GM12878 (cell line): Measurements from ENCODE around the gene RHBDD1. TPM values are rescaled to one million over a fixed set of nuclear protein-coding genes. Genes with fewer than 3 reads are reported as not detected.

Experiments used
- ATAC-seq: fragments of 200-7000 bp; cut with Tn5 transposase; 3 replicates; pipeline ENCODE4 v1.9.1; 2020; ENCODE audit warnings: mild to moderate bottlenecking, moderate library complexity
- BruUV-seq: library from RNA; stranded (reverse); fragments of 400-500 nt; replicated peaks from 2 replicates; lab custom pipeline; 2021; lab: Mats Ljungman, UMichigan
- CTCF ChIA-PET: fragments of 300-600 bp; sonication (Branson Sonifier 250); formaldehyde crosslinking; extraction: SDS; loops from one replicate; lab custom pipeline; 2021; ENCODE audit warnings: inconsistent platforms; lab: Yijun Ruan, JAX
- POLR2A ChIA-PET: fragments of 350-600 bp; formaldehyde crosslinking; extraction: SDS; loops from one replicate; lab custom pipeline; 2021; ENCODE audit warnings: inconsistent platforms; lab: Charles Lee
- RAD21 ChIA-PET: fragments of 300-600 bp; sonication (Branson Sonifier 250); formaldehyde crosslinking; loops from one replicate; lab custom pipeline; 2023; ENCODE audit warnings: antibody characterized with exemption; ENCODE audit not compliant: unreplicated experiment; lab: Charles Lee
- SMC1A ChIA-PET: fragments of 300-600 bp; sonication (Branson Sonifier 250); formaldehyde crosslinking; loops from one replicate; lab custom pipeline; 2023; ENCODE audit not compliant: unreplicated experiment, uncharacterized antibody; lab: Charles Lee
- DNase-seq: peaks from one replicate; pipeline ENCODE4 v3.0.0-alpha.2; 2011; ENCODE audit warnings: low read depth, low spot score
- FAIRE-seq: peaks from 3 replicates; lab custom pipeline; 2011; peaks lifted over from hg19 to GRCh38; lab: Jason Lieb, UNC
- H2AFZ ChIP-seq: 2 replicates; pipeline ENCODE4 v1.6.0; 2011; ENCODE audit warnings: low read depth, low read length, control low read depth; ENCODE audit not compliant: control insufficient read depth
- H3K27ac ChIP-seq: 2 replicates; pipeline ENCODE4 v1.5.1; 2011; ENCODE audit warnings: control low read depth; ENCODE audit not compliant: control insufficient read depth, insufficient read depth
- H3K27me3 ChIP-seq, 2 experiments: replicated peaks in 1 of 2; 2 replicates each; pipeline versions ENCODE4 v1.6.0 to v1.6.1; 2011; ENCODE audit warnings: low read length in 1 of 2; ENCODE audit not compliant: control insufficient read depth in 2 of 2, insufficient read depth in 2 of 2
- H3K36me3 ChIP-seq, 2 experiments: 2 replicates each; pipeline ENCODE4 v1.5.1; 2011; ENCODE audit warnings: low read length in 1 of 2; ENCODE audit not compliant: control insufficient read depth in 2 of 2, insufficient read depth in 2 of 2
- H3K4me1 ChIP-seq: 2 replicates; pipeline ENCODE4 v1.6.1; 2011; ENCODE audit warnings: mild to moderate bottlenecking, low read length, moderate library complexity, mixed read lengths; ENCODE audit not compliant: control insufficient read depth, insufficient read depth
- H3K4me2 ChIP-seq: 2 replicates; pipeline ENCODE4 v1.6.0; 2011; ENCODE audit warnings: control low read depth; ENCODE audit not compliant: control insufficient read depth, insufficient read depth
- H3K4me3 ChIP-seq: fragments of 200-600 bp; sonication (generic); 2 replicates; pipeline ENCODE4 v1.5.1; 2016
- H3K79me2 ChIP-seq: 2 replicates; pipeline ENCODE4 v1.6.0; 2011; ENCODE audit warnings: low read length; ENCODE audit not compliant: control insufficient read depth, insufficient read depth
- H3K9ac ChIP-seq: 2 replicates; pipeline ENCODE4 v1.8.0; 2011; ENCODE audit warnings: low read length, control low read depth, mixed read lengths; ENCODE audit not compliant: control insufficient read depth, insufficient read depth
- H3K9me3 ChIP-seq: replicated peaks from 3 replicates; pipeline ENCODE4 v1.5.1; 2011; ENCODE audit warnings: mild to moderate bottlenecking, low read length; ENCODE audit not compliant: control insufficient read depth, insufficient read depth
- H4K20me1 ChIP-seq: 2 replicates; pipeline ENCODE4 v1.6.0; 2011; ENCODE audit not compliant: control insufficient read depth, insufficient read depth
- NFIC ChIP-seq: IDR thresholded peaks from 2 replicates; pipeline ENCODE4 v1.6.1; 2012; ENCODE audit warnings: low read depth, mild to moderate bottlenecking, inconsistent platforms, low read length, moderate library complexity
- WGBS: methylation state at CpG from one replicate; pipeline ENCODE4 v1.1.6; 2016; ENCODE audit warnings: low lambda C conversion rate; ENCODE audit not compliant: insufficient replicate concordance, insufficient coverage; ENCODE audit errors: missing lambda C conversion rate; 5-methylcytosine and 5-hydroxymethylcytosine counted together
- in situ Hi-C: fragments of 300-500 bp; cut with MboI; formaldehyde crosslinking; loops from 9 replicates; pipeline ENCODE4 v1.14.3; 2018; ENCODE audit warnings: mixed read lengths
- intact Hi-C: fragments of 100-400 bp; cut with micrococcal nuclease; formaldehyde crosslinking; loops from one replicate; pipeline ENCODE4 v1.14.2; 2022; ENCODE audit not compliant: unreplicated experiment
- polyA plus RNA-seq, 11 experiments: library from polyadenylated mRNA; depleted of rRNA in 4 of 11; unstranded in 6 of 11; stranded (reverse) in 5 of 11; fragments of >200 nt; fragmentation: Nextera tagmentation in 4 of 11; fragmentation: Illumina TruSeq in 1 of 11; extraction: Ambion mirVana in 4 of 11; extraction: Trizol in 1 of 11; gene quantifications; 1 replicate in 1 of 11; 2 replicates in 10 of 11; pipeline versions ENCODE4 v1.2.1 to v1.2.3, GENCODE V29; 2011 to 2016; ENCODE audit warnings: inconsistent platforms in 2 of 11, missing spikeins in 2 of 11, low read depth in 1 of 11
- total RNA-seq, 4 experiments: library from RNA; depleted of rRNA in 3 of 4; stranded (reverse); fragments of >200 nt in 3 of 4; fragmentation: Illumina TruSeq in 1 of 4; extraction: Trizol in 1 of 4; gene quantifications; 2 replicates each; pipeline versions ENCODE4 v1.2.1 to v1.2.3, GENCODE V29; 2013 to 2021

RHBDD1 gene
- total and polyA plus RNA-seq, 10 of the 15 experiments (the other 5 are each of a cell fraction or from before 2014, with no cell fraction given) = 7.1 to 36.4 (median 14.7) TPM

GRCh38 chr2:226983895-226984749 is 148.3 kb downstream of the RHBDD1 start:
- Histone ChIP-seq H3K4me2 (no peak overlapping the region), H3K27ac (peak overlapping the region; percentile 38), H3K4me1 (peaks cover 15% of the 10 kb centered on the region), H3K9ac (no peak overlapping the region), H2AFZ (no peak overlapping the region), H3K9me3 (no peaks in the 10 kb centered on the region), H3K36me3 (peaks cover 0 to 6% of the 10 kb centered on the region in 2 experiments; a peak in 2 of 4 replicates), H3K79me2 (no peaks in the 10 kb centered on the region; the same call in 1 of the 2 replicates), H3K27me3 (no peaks in the 10 kb centered on the region), H4K20me1 (no peaks in the 10 kb centered on the region), H3K4me3 (no peak overlapping the region)
- in situ Hi-C loops (loop anchor here (10.0 to 25.0 kb wide), 3 partner anchors 772 to 1319 kb away; no protein-coding TSS in a partner anchor), intact Hi-C loops (no loop called here)
- CTCF ChIA-PET = interaction anchor here (0.7 to 2.3 kb wide), 9 partner anchors 13 to 1095 kb away, joined by 3 to 26 read pairs (median 3); no protein-coding TSS in a partner anchor
- RAD21 ChIA-PET = interaction anchor here (0.6 to 4.1 kb wide), 6 partner anchors 68 to 181 kb away, joined by 3 to 31 read pairs (median 4); no protein-coding TSS in a partner anchor
- 86% methylated on average over 12 of the region's 12 CpGs for WGBS
- ATAC-seq (no peak; the same call in 2 of the 3 replicates), FAIRE-seq (no peak), DNase-seq (no peak)
- SMC1A ChIA-PET = interaction anchor here (0.5 to 2.9 kb wide), 7 partner anchors 8 to 230 kb away, joined by 3 to 17 read pairs (median 3); no protein-coding TSS in a partner anchor
- BruUV-seq = no TSS peak
- TF ChIP-seq NFIC = no peak
- POLR2A ChIA-PET = interaction anchor here (0.6 to 1.2 kb wide), 4 partner anchors 12 to 164 kb away, joined by 3 to 5 read pairs (median 3); no protein-coding TSS in a partner anchor
